Measurements from ENCODE around the gene KIF26A. TPM values are rescaled to one million over a fixed set of nuclear protein-coding genes. Genes with fewer than 3 reads are reported as not detected.

The KIF26A gene
- polyA plus RNA-seq, 1 of the 3 experiments (the other 2 are of a cell fraction) = 1.7 TPM

DNA sequence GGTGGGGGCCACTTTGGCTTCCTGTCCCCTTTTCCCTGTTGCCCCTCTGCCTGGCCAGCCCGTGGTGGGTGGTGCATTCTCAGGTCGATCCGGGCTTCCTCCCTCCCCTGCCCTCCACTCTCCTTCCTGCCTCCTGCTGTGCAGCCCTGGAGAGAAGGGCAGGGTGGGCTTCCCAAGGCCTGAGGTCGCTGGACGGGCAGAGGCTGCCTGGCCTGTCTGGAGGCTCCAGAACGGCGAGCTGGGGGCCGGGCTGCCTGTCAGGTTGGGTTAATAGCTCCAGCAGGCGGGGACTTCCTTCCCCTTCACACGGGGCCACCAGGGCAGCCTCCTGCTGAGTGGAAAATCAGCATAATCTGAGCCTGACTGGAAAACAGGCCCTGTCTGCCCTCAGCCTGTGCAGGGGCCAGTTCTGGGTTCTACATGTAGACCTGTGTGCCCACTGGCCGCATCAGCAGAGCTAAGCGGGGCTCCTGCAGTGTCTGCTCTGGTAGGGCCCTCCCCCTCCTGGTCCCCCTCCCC is 11.3 kb downstream of the KIF26A start:
- Histone ChIP-seq H3F3A (replicated peaks; ENCODE audit: insufficient read depth) (no peaks in the 10 kb centered on the region), H2AFZ (ENCODE audit: low read depth) (peak overlapping the region; percentile 79; the same call in 1 of the 2 replicates), H3K9ac (no peak overlapping the region), H3K4me1 (ENCODE audit: control insufficient read depth in 1 of 2, insufficient read depth in 2 of 2, low read depth in 1 of 2, low read length in 1 of 2) (peaks cover 16 to 97% of the 10 kb centered on the region in 2 experiments; a peak in 2 of 4 replicates), H4K20me1 (ENCODE audit: insufficient read depth) (no peaks in the 10 kb centered on the region), H3K9me3 (no peaks in the 10 kb centered on the region), H3K79me2 (ENCODE audit: insufficient read depth) (no peaks in the 10 kb centered on the region), H3K27ac (ENCODE audit: low read depth in 2 of 2, low read length in 1 of 2) (peak overlapping the region; percentile 48 to 99; a peak in 3 of 4 replicates), H3K4me3 (ENCODE audit: low read depth in 2 of 2, low read length in 1 of 2) (no peak overlapping the region), H3K4me2 (peak overlapping the region; percentile 57; the same call in 1 of the 2 replicates), H3K36me3 (replicated peaks in 1 of 2; ENCODE audit: control insufficient read depth in 1 of 2, insufficient read depth in 2 of 2, low read length in 1 of 2) (no peaks in the 10 kb centered on the region), H3K27me3 (ENCODE audit: insufficient read depth) (no peaks in the 10 kb centered on the region), H3K9me2 (no peaks in the 10 kb centered on the region)
- ChIA-PET POLR2A (interaction anchor here (0.9 to 1.5 kb wide), 3 partner anchors 9 to 147 kb away, joined by 3 to 8 read pairs (median 5); no protein-coding TSS in a partner anchor), CTCF (interaction anchor here (0.7 to 7.0 kb wide), 14 partner anchors 8 to 414 kb away, joined by 3 to 48 read pairs (median 5); partner anchors contain the start of gene KIF26A)
- WGBS (ENCODE audit: low lambda C conversion rate) = 23% methylated on average over 3 of the region's 12 CpGs
- no peak for TF ChIP-seq TAF1 (IDR thresholded peaks at IDR 0.05; ENCODE audit: borderline replicate concordance, low read depth, low read length)
- TF ChIP-seq, protein P1, sequence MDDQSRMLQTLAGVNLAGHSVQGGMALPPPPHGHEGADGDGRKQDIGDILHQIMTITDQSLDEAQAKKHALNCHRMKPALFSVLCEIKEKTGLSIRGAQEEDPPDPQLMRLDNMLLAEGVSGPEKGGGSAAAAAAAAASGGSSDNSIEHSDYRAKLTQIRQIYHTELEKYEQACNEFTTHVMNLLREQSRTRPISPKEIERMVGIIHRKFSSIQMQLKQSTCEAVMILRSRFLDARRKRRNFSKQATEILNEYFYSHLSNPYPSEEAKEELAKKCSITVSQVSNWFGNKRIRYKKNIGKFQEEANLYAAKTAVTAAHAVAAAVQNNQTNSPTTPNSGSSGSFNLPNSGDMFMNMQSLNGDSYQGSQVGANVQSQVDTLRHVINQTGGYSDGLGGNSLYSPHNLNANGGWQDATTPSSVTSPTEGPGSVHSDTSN (IDR thresholded peaks at IDR 0.05) = peak; percentile 30; the same call in 1 of the 2 replicates
- TF ChIP-seq ELF1 (IDR thresholded peaks at IDR 0.05) = no peak
- 0 out of 2 replicates have a peak, but pooled peaks have one; percentile 24 for TF ChIP-seq GABPA (IDR thresholded peaks at IDR 0.05; ENCODE audit: low read depth)
- TF ChIP-seq SIN3A (IDR thresholded peaks at IDR 0.05; ENCODE audit: borderline replicate concordance, low read depth, low read length) = no peak
- no peak for TF ChIP-seq EP300 (IDR thresholded peaks at IDR 0.05; ENCODE audit: borderline replicate concordance in 1 of 2, low read depth in 1 of 2, low read length in 1 of 2)
- peak; percentile 85 for DNase-seq

GRCh38 chr14:104150136-104151025 is 12.0 kb downstream of the KIF26A start:
- Histone ChIP-seq H3K9me2 (no peaks in the 10 kb centered on the region), H3K27me3 (ENCODE audit: insufficient read depth) (no peaks in the 10 kb centered on the region), H3K9me3 (no peaks in the 10 kb centered on the region), H3K4me1 (ENCODE audit: control insufficient read depth in 1 of 2, insufficient read depth in 2 of 2, low read depth in 1 of 2, low read length in 1 of 2) (peaks cover 16 to 94% of the 10 kb centered on the region in 2 experiments; a peak in 2 of 4 replicates), H3K4me3 (ENCODE audit: low read depth in 2 of 2, low read length in 1 of 2) (no peak overlapping the region; a peak in 1 of 4 replicates), H4K20me1 (ENCODE audit: insufficient read depth) (no peaks in the 10 kb centered on the region), H2AFZ (ENCODE audit: low read depth) (no peak overlapping the region), H3K36me3 (replicated peaks in 1 of 2; ENCODE audit: control insufficient read depth in 1 of 2, insufficient read depth in 2 of 2, low read length in 1 of 2) (no peaks in the 10 kb centered on the region), H3K79me2 (ENCODE audit: insufficient read depth) (no peaks in the 10 kb centered on the region), H3F3A (replicated peaks; ENCODE audit: insufficient read depth) (no peaks in the 10 kb centered on the region), H3K4me2 (peak overlapping the region; percentile 60; the same call in 1 of the 2 replicates), H3K9ac (no peak overlapping the region), H3K27ac (ENCODE audit: low read depth in 2 of 2, low read length in 1 of 2) (peak overlapping the region; percentile 47 to 99; a peak in 3 of 4 replicates)
- WGBS (ENCODE audit: low lambda C conversion rate) = 0% methylated on average over 6 of the region's 19 CpGs
- peak; percentile 89 for DNase-seq
- POLR2A ChIA-PET = interaction anchor here (0.6 to 1.5 kb wide), 4 partner anchors 8 to 146 kb away, joined by 3 to 8 read pairs (median 4); no protein-coding TSS in a partner anchor
- CTCF ChIA-PET = interaction anchor here (0.7 to 7.0 kb wide), 19 partner anchors 7 to 433 kb away, joined by 3 to 48 read pairs (median 5); partner anchors contain the start of gene KIF26A
- no peak for TF ChIP-seq GABPA (IDR thresholded peaks at IDR 0.05; ENCODE audit: low read depth)
- TF ChIP-seq TAF1 (IDR thresholded peaks at IDR 0.05; ENCODE audit: borderline replicate concordance, low read depth, low read length) = no peak
- TF ChIP-seq IRF3 (IDR thresholded peaks at IDR 0.05; ENCODE audit: low read depth, low read length) = no peak
- no peak for TF ChIP-seq SMC3 (IDR thresholded peaks at IDR 0.05; ENCODE audit: low read depth, low read length)
- TF ChIP-seq ELF1 (IDR thresholded peaks at IDR 0.05) = no peak
- TF ChIP-seq RXRA (IDR thresholded peaks at IDR 0.05; ENCODE audit: borderline replicate concordance, low read depth) = no peak; the same call in 1 of the 2 replicates
- TF ChIP-seq MXI1 (IDR thresholded peaks at IDR 0.05; ENCODE audit: low read depth, low read length) = no peak; the same call in 1 of the 2 replicates
- peak; percentile 73 for TF ChIP-seq GATA2 (CRISPR knock-in tag; IDR thresholded peaks at IDR 0.05)
- TF ChIP-seq RAD21 (IDR thresholded peaks at IDR 0.05; ENCODE audit: low read length) = no peak
- TF ChIP-seq POLR2AphosphoS5 (IDR thresholded peaks at IDR 0.05; ENCODE audit: low read depth, low read length) = peak; percentile 38; the same call in 1 of the 2 replicates
- peak; percentile 93 for TF ChIP-seq TCF12 (IDR thresholded peaks at IDR 0.05)
- TF ChIP-seq, protein P2, sequence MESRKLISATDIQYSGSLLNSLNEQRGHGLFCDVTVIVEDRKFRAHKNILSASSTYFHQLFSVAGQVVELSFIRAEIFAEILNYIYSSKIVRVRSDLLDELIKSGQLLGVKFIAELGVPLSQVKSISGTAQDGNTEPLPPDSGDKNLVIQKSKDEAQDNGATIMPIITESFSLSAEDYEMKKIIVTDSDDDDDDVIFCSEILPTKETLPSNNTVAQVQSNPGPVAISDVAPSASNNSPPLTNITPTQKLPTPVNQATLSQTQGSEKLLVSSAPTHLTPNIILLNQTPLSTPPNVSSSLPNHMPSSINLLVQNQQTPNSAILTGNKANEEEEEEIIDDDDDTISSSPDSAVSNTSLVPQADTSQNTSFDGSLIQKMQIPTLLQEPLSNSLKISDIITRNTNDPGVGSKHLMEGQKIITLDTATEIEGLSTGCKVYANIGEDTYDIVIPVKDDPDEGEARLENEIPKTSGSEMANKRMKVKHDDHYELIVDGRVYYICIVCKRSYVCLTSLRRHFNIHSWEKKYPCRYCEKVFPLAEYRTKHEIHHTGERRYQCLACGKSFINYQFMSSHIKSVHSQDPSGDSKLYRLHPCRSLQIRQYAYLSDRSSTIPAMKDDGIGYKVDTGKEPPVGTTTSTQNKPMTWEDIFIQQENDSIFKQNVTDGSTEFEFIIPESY (IDR thresholded peaks at IDR 0.05; ENCODE audit: borderline replicate concordance, low read depth) = no peak
- TF ChIP-seq, protein P1 (IDR thresholded peaks at IDR 0.05) = peak; percentile 90
- peak; percentile 32 to 93; a peak in 3 of 4 replicates for TF ChIP-seq EP300 (IDR thresholded peaks at IDR 0.05; ENCODE audit: borderline replicate concordance in 1 of 2, low read depth in 1 of 2, low read length in 1 of 2)
- no peak for TF ChIP-seq TEAD4 (IDR thresholded peaks at IDR 0.05; ENCODE audit: borderline replicate concordance, insufficient read depth)
- peak; percentile 83; the same call in 1 of the 2 replicates for TF ChIP-seq RCOR1 (IDR thresholded peaks at IDR 0.05; ENCODE audit: low read length)
- TF ChIP-seq NFIC (IDR thresholded peaks at IDR 0.05; ENCODE audit: borderline replicate concordance) = peak; percentile 64

All from SK-N-SH (cell line).